HepG2 (cell line): ENCODE measurements around the gene GOT1. TPM values are rescaled to one million over a fixed set of nuclear protein-coding genes. Genes with fewer than 3 reads are reported as not detected.
A peak's percentile ranks its signal among the peaks of the same experiment; 100 is the strongest.

Experiments used
- ATAD3A ChIP-seq: sonication (generic); formaldehyde crosslinking; IDR thresholded peaks from 2 replicates; pipeline ENCODE4 v1.4.0; 2020; ENCODE audit warnings: missing genetic modification reagents
- ATF7 ChIP-seq, 2 experiments: fragments of 450-650 bp in 1 of 2; sonication (generic) in 1 of 2; formaldehyde crosslinking in 1 of 2; IDR thresholded peaks; 2 replicates each; pipeline versions ENCODE4 v1.4.0 to v1.6.1; 2016 to 2020; ENCODE audit warnings: antibody characterized with exemption in 1 of 2, mild to moderate bottlenecking in 1 of 2, missing genetic modification reagents in 1 of 2
- CREB3 ChIP-seq: sonication (generic); formaldehyde crosslinking; IDR thresholded peaks from 2 replicates; pipeline ENCODE4 v1.5.0; 2020; ENCODE audit warnings: missing genetic modification reagents
- CREM ChIP-seq, 2 experiments: sonication (generic) in 1 of 2; formaldehyde crosslinking in 1 of 2; IDR thresholded peaks; 2 replicates each; pipeline versions ENCODE4 v1.4.0 to v1.6.1; 2016 to 2020; ENCODE audit warnings: antibody characterized with exemption in 1 of 2, mild to moderate bottlenecking in 1 of 2, missing genetic modification reagents in 1 of 2
- GPN1 ChIP-seq: sonication (generic); formaldehyde crosslinking; IDR thresholded peaks from 2 replicates; pipeline ENCODE4 v1.5.1; 2020; ENCODE audit warnings: missing genetic modification reagents, borderline replicate concordance
- KDM3A ChIP-seq: IDR thresholded peaks from 2 replicates; pipeline ENCODE4 v1.6.1; 2018; ENCODE audit warnings: low read depth, missing compliant biosample characterization
- NCOR1 ChIP-seq: fragments of 200-600 bp; sonication (generic); IDR thresholded peaks from 2 replicates; pipeline ENCODE4 v1.7.0; 2017; ENCODE audit warnings: antibody characterized with exemption, low read length, borderline replicate concordance
- NPAS2 ChIP-seq: sonication (generic); formaldehyde crosslinking; IDR thresholded peaks from 2 replicates; pipeline ENCODE4 v1.8.0; 2022; ENCODE audit warnings: mild to moderate bottlenecking, missing genetic modification reagents, borderline replicate concordance
- ONECUT2 ChIP-seq: sonication (generic); formaldehyde crosslinking; IDR thresholded peaks from 2 replicates; pipeline ENCODE4 v1.4.0; 2020; ENCODE audit warnings: missing genetic modification reagents
- PBX2 ChIP-seq: IDR thresholded peaks from 2 replicates; pipeline ENCODE4 v1.6.1; 2016; ENCODE audit warnings: control low read depth
- RNF219 ChIP-seq: sonication (generic); formaldehyde crosslinking; IDR thresholded peaks from 2 replicates; pipeline ENCODE4 v1.5.0; 2020; ENCODE audit warnings: mild to moderate bottlenecking, missing genetic modification reagents
- SNAPC4 ChIP-seq: sonication (generic); formaldehyde crosslinking; IDR thresholded peaks from 2 replicates; pipeline ENCODE4 v1.4.0; 2020; ENCODE audit warnings: mild to moderate bottlenecking, missing genetic modification reagents
- TBX2 ChIP-seq: sonication (generic); formaldehyde crosslinking; IDR thresholded peaks from 2 replicates; pipeline ENCODE4 v1.5.0; 2020; ENCODE audit warnings: missing genetic modification reagents, mild to moderate bottlenecking, borderline replicate concordance
- XRCC5 ChIP-seq: fragments of 200-400 bp; formaldehyde crosslinking; optimal IDR thresholded peaks from 2 replicates; pipeline ENCODE3; 2017; ENCODE audit warnings: mild to moderate bottlenecking, low read length
- ZBTB20 ChIP-seq: sonication (generic); formaldehyde crosslinking; IDR thresholded peaks from 2 replicates; pipeline ENCODE4 v1.8.1; 2023; ENCODE audit warnings: missing genetic modification reagents, low read depth, mild to moderate bottlenecking, borderline replicate concordance
- ZNF329 ChIP-seq: sonication (generic); formaldehyde crosslinking; IDR thresholded peaks from 2 replicates; pipeline ENCODE4 v1.9.0; 2021; ENCODE audit warnings: low read depth, mild to moderate bottlenecking, missing genetic modification reagents
- ZNF337 ChIP-seq: sonication (generic); formaldehyde crosslinking; IDR thresholded peaks from 2 replicates; pipeline ENCODE4 v1.5.1; 2020; ENCODE audit warnings: missing genetic modification reagents, low read depth, mild to moderate bottlenecking, borderline replicate concordance
- ZNF460 ChIP-seq: sonication (generic); formaldehyde crosslinking; IDR thresholded peaks from 2 replicates; pipeline ENCODE4 v1.5.1; 2020; ENCODE audit warnings: missing genetic modification reagents, mild to moderate bottlenecking, borderline replicate concordance
- ZNF670 ChIP-seq: sonication (generic); formaldehyde crosslinking; IDR thresholded peaks from 2 replicates; pipeline ENCODE4 v1.8.0; 2022; ENCODE audit warnings: mild to moderate bottlenecking, missing genetic modification reagents, borderline replicate concordance
- ZNF768 ChIP-seq: sonication (generic); formaldehyde crosslinking; IDR thresholded peaks from 2 replicates; pipeline ENCODE4 v1.4.0; 2020; ENCODE audit warnings: missing genetic modification reagents
- ZSCAN21 ChIP-seq: sonication (generic); formaldehyde crosslinking; IDR thresholded peaks from 2 replicates; pipeline ENCODE4 v1.8.0; 2022; ENCODE audit warnings: mild to moderate bottlenecking, missing genetic modification reagents, moderate library complexity, borderline replicate concordance
- polyA plus RNA-seq, 8 experiments: library from polyadenylated mRNA; depleted of rRNA in 3 of 8; stranded (reverse) in 7 of 8; unstranded in 1 of 8; fragments of >200 nt; fragmentation: Illumina TruSeq in 4 of 8; extraction: Trizol in 4 of 8; gene quantifications; 2 replicates each; pipeline versions ENCODE4 v1.2.1 to v1.2.3, GENCODE V29; 2011 to 2016; ENCODE audit warnings: low read depth in 4 of 8, missing spikeins in 1 of 8, mixed read lengths in 1 of 8; ENCODE audit not compliant: insufficient read depth in 1 of 8
- total RNA-seq, 5 experiments: library from RNA; depleted of rRNA; stranded (reverse); fragments of >200 nt; fragmentation: Illumina TruSeq; extraction: Trizol; gene quantifications; 2 replicates each; pipeline ENCODE4 v1.2.3, GENCODE V29; 2016; ENCODE audit warnings: low read depth in 1 of 5

The GOT1 gene
- total and polyA plus RNA-seq, 2 of the 13 experiments (the other 11 are each of a cell fraction or from before 2014, with no cell fraction given): 81.2 to 102 TPM

GRCh38 chr10:99421233-99421739 lies 9.1 kb downstream of the GOT1 start (continued):
- TF ChIP-seq CREM (IDR thresholded peaks at IDR 0.05) (peak; percentile 92), CREM (CRISPR knock-in tag; IDR thresholded peaks at IDR 0.05) (no peak), TBX2 (peak; percentile 88), ZSCAN21 (no peak), ZBTB20 (CRISPR knock-in tag) (no peak), ZNF670 (CRISPR knock-in tag) (no peak), GPN1 (no peak), XRCC5 (no peak), ZNF329 (CRISPR knock-in tag) (no peak), NCOR1 (peak; percentile 78; the same call in 1 of the 2 replicates), NPAS2 (CRISPR knock-in tag) (no peak), ATAD3A (no peak), SNAPC4 (CRISPR knock-in tag) (no peak), ZNF768 (CRISPR knock-in tag) (no peak), PBX2 (no peak), CREB3 (CRISPR knock-in tag) (no peak), ONECUT2 (peak; percentile 97), ATF7 (IDR thresholded peaks at IDR 0.05) (peak; percentile 78), ATF7 (CRISPR knock-in tag; IDR thresholded peaks at IDR 0.05) (peak; percentile 70; the same call in 1 of the 2 replicates), ZNF460 (CRISPR knock-in tag) (no peak), RNF219 (CRISPR knock-in tag) (no peak), ZNF337 (CRISPR knock-in tag) (no peak), KDM3A (CRISPR knock-in tag) (peak; percentile 78; the same call in 1 of the 2 replicates)
